Heart left ventricle (tissue), 16 donors: ENCODE results near the gene NCOA1. TPM values are rescaled to one million over a fixed set of nuclear protein-coding genes. Genes with fewer than 3 reads are reported as not detected.

Experiments used
- ATAC-seq, 4 donors: fragments of 200-7000 bp; cut with Tn5 transposase; one replicate each; pipeline ENCODE4 v1.9.1; 2020 to 2022; ENCODE audit warnings: moderate library complexity in 4 of 4, mild to moderate bottlenecking in 3 of 4, moderate number of reproducible peaks in 1 of 4
- DNase-seq, 5 donors: peaks; one replicate each; pipeline ENCODE4 v3.0.0-alpha.2; 2020
- H3K27ac ChIP-seq, 12 donors: fragments of 200-600 bp; sonication (generic) in 4 of 12; one replicate each; pipeline versions ENCODE4 v1.5.0 to v1.8.0; 2016 to 2022; ENCODE audit warnings: mild to moderate bottlenecking in 2 of 12
- H3K27me3 ChIP-seq, 9 donors: fragments of 200-600 bp; sonication (generic) in 2 of 9; one replicate each; pipeline versions ENCODE4 v1.5.1 to v1.8.0; 2016 to 2022; ENCODE audit warnings: mild to moderate bottlenecking in 3 of 9
- H3K36me3 ChIP-seq, 9 donors: fragments of 200-600 bp; sonication (generic) in 2 of 9; one replicate each; pipeline versions ENCODE4 v1.5.0 to v1.8.0; 2018 to 2022; ENCODE audit warnings: mild to moderate bottlenecking in 2 of 9
- H3K4me1 ChIP-seq, 12 donors: fragments of 200-600 bp; sonication (generic) in 4 of 12; one replicate each; pipeline versions ENCODE4 v1.5.0 to v1.8.0; 2016 to 2022; ENCODE audit warnings: mild to moderate bottlenecking in 3 of 12
- H3K4me3 ChIP-seq, 12 donors: fragments of 200-600 bp; sonication (generic) in 4 of 12; one replicate each; pipeline versions ENCODE4 v1.5.0 to v1.8.0; 2017 to 2022; ENCODE audit warnings: mild to moderate bottlenecking in 9 of 12, moderate library complexity in 4 of 12
- H3K9me3 ChIP-seq, 12 donors: fragments of 200-600 bp; sonication (generic) in 4 of 12; one replicate each; pipeline versions ENCODE4 v1.5.0 to v1.8.0; 2016 to 2022; ENCODE audit warnings: mild to moderate bottlenecking in 1 of 12
- CTCF ChIP-seq, 12 donors: fragments of 200-600 bp; sonication (generic) in 4 of 12; IDR thresholded peaks; one replicate each; pipeline versions ENCODE4 v1.5.0 to v1.8.0; 2018 to 2022; ENCODE audit warnings: antibody characterized with exemption in 12 of 12, mild to moderate bottlenecking in 5 of 12
- POLR2A ChIP-seq, 2 donors: fragments of 450-650 bp; IDR thresholded peaks; one replicate each; pipeline ENCODE4 v1.6.1; 2017; ENCODE audit warnings: antibody characterized with exemption in 2 of 2, mild to moderate bottlenecking in 2 of 2, moderate library complexity in 2 of 2
- WGBS, 4 donors: extraction: QIAGEN DNeasy Blood & Tissue Kit in 2 of 4; methylation state at CpG; one replicate each; pipeline versions ENCODE4 v1.1.5 to v1.1.7; 2013 to 2018; 5-methylcytosine and 5-hydroxymethylcytosine counted together
- intact Hi-C, 10 donors: fragments of 100-400 bp; cut with DNase I; formaldehyde crosslinking; loops; one replicate each; pipeline versions ENCODE4 v1.11.1 to v1.14.2; 2022
- polyA plus RNA-seq, 2 donors: library from polyadenylated mRNA; stranded (reverse); fragments of 200-250 nt; gene quantifications; one replicate each; pipeline ENCODE4 v1.2.3, GENCODE V29; 2013
- total RNA-seq, 9 donors: library from RNA; depleted of rRNA in 2 of 9; stranded (reverse); fragments of >200 nt in 2 of 9; fragmentation: NEBNext Ultra II Directional in 3 of 9; extraction: Animal tissue kit (Norgen Biotek cat#: 25700) in 3 of 9; gene quantifications; one replicate each; pipeline versions ENCODE4 v1.1.0 to v1.2.4, GENCODE V29; 2016 to 2023
- donor health status: ischemic (EF 13 %, LVEDD 7.1; RV severe dilation, severe dysfunction).
- donor health status: healthy with polysubstance abuse.
- donor health status: DM: no; HTN: yes; CAD: no.
- donor health status: DM: no; HTN: no; CAD: no.
- donor health status: ischemic (EF 25% LVEDD 6.9; RV normal size, moderate dysfunction).
- donor health status: ischemic (EF 25% LVEDD 5.7; RV mildly dilated, moderate dysfunction).
- donor health status: healthy.
- donor health status: DM: yes; HTN: yes; CAD: no.
- donor health status: ischemic (EF 35%, LVEDD 5.7; RV mildly dilated, moderate dysfunction).
- donor health status: nonischemic (EF 11% LVEDD 7.7; RV severe dilation, severe dysfunction).
- donor health status: DM: yes; HTN: yes; CAD: no.
- donor health status: PGD.
- donor health status: ischemic (EF 29% LVEDD 5.4; RV normal size, mild dysfunction).
- donor health status: nonischemic (EF 23%, LVEDD 6.1; RV moderate dilation, normal function).

NCOA1 gene
- total and polyA plus RNA-seq, 11 donors, result 8.5 to 42.3 (median 32.4) TPM

DNA sequence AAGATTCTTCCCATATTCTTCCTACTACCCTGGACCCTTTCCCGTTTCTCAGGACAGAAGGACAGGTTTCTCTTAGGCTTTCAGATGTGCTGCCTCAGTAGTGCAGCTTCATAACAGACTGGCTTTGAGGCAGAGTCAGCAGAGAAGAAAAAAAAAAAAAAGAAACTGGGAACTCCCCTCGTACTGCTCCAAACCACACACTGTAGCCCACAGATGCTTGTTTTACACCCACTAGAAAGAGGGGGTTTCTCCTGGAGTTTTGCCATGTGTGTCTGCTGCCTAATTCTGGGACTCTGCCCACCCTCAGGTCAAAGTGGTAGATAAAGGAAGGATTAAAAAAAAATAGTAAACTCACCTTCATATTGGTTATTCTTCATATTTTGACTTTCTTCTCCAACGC is 95.9 kb downstream of the NCOA1 start:
- WGBS, 4 donors, result 74 to 81% (median 81%) methylated on average over 3 of the region's 3 CpGs
- TF ChIP-seq POLR2A (IDR thresholded peaks at IDR 0.05) (no peak), CTCF (IDR thresholded peaks at IDR 0.05) (no peak)
- H3K4me1 ChIP-seq, result no peaks in the 10 kb centered on the region

GRCh38 chr2:24588294-24588693 is 97.2 kb downstream of the NCOA1 start:
- Histone ChIP-seq H3K27me3 (no peaks in the 10 kb centered on the region), H3K4me1 (peaks cover 0 to 3% (median 0%) of the 10 kb centered on the region in 12 donors), H3K27ac (no peak overlapping the region), H3K36me3 (peaks cover 0 to 21% (median 0%) of the 10 kb centered on the region in 9 donors), H3K4me3 (no peak overlapping the region), H3K9me3 (no peaks in the 10 kb centered on the region)
- intact Hi-C loops, result no loop called here
- TF ChIP-seq CTCF (IDR thresholded peaks at IDR 0.05) (no peak), POLR2A (IDR thresholded peaks at IDR 0.05) (no peak)
- DNase-seq (no peak), ATAC-seq (no peak)
- WGBS, 4 donors, result 72 to 79% (median 74%) methylated on average over 5 of the region's 5 CpGs

More for the DNA sequence above, 95.9 kb downstream of the NCOA1 start:
- no peak for DNase-seq
- ATAC-seq, result no peak
- intact Hi-C loops, result no loop called here
- H3K9me3 ChIP-seq, result peaks cover 0 to 3% (median 0%) of the 10 kb centered on the region in 12 donors
- no peak overlapping the region for H3K4me3 ChIP-seq
- no peaks in the 10 kb centered on the region for H3K27me3 ChIP-seq
- no peak overlapping the region for H3K27ac ChIP-seq
- peaks cover 0 to 23% (median 0%) of the 10 kb centered on the region in 9 donors for H3K36me3 ChIP-seq

- WGBS, 4 donors, result 95 to 98% (median 98%) methylated on average over 3 of the region's 3 CpGs
- H3K9me3 ChIP-seq, result no peaks in the 10 kb centered on the region
- peaks cover 0 to 7% (median 0%) of the 10 kb centered on the region in 9 donors for H3K36me3 ChIP-seq
- TF ChIP-seq CTCF (IDR thresholded peaks at IDR 0.05), result no peak
- no peak overlapping the region for H3K27ac ChIP-seq
- H3K4me1 ChIP-seq, result peaks cover 0 to 8% (median 0%) of the 10 kb centered on the region in 12 donors
- no peak for DNase-seq
- ATAC-seq, result no peak
- no peak overlapping the region for H3K4me3 ChIP-seq
- intact Hi-C loops, result no loop called here
- no peaks in the 10 kb centered on the region for H3K27me3 ChIP-seq
Measured at GRCh38 chr2:24592441-24593100, 101.5 kb downstream of the NCOA1 start.

- Histone ChIP-seq H3K4me1 (peaks cover 0 to 8% (median 0%) of the 10 kb centered on the region in 12 donors), H3K27me3 (no peaks in the 10 kb centered on the region), H3K36me3 (no peaks in the 10 kb centered on the region), H3K4me3 (no peak overlapping the region), H3K9me3 (no peaks in the 10 kb centered on the region), H3K27ac (no peak overlapping the region)
- 80 to 88% (median 86%) methylated on average over 2 of the region's 2 CpGs for WGBS, 4 donors
- intact Hi-C loops, result no loop called here
- no peak for ATAC-seq
- TF ChIP-seq CTCF (IDR thresholded peaks at IDR 0.05) (no peak), POLR2A (IDR thresholded peaks at IDR 0.05) (no peak)
- DNase-seq, result no peak
Measured at GRCh38 chr2:24594283-24594682, 103.2 kb downstream of the NCOA1 start.
